Stimulated activated CD8-positive, alpha-beta memory T cell treated with anti-CD3 and anti-CD28 coated beads, Interleukin-4, amount 100 ng/mL, for 4 hours (primary cell): ENCODE results near the gene NLRP14.

Source experiments
- DNase-seq, 2 donors: peaks; one replicate each; pipeline ENCODE4 v3.0.0-alpha.2; 2020; ENCODE audit warnings: low read depth in 2 of 2, low spot score in 1 of 2

Gene NLRP14

DNA sequence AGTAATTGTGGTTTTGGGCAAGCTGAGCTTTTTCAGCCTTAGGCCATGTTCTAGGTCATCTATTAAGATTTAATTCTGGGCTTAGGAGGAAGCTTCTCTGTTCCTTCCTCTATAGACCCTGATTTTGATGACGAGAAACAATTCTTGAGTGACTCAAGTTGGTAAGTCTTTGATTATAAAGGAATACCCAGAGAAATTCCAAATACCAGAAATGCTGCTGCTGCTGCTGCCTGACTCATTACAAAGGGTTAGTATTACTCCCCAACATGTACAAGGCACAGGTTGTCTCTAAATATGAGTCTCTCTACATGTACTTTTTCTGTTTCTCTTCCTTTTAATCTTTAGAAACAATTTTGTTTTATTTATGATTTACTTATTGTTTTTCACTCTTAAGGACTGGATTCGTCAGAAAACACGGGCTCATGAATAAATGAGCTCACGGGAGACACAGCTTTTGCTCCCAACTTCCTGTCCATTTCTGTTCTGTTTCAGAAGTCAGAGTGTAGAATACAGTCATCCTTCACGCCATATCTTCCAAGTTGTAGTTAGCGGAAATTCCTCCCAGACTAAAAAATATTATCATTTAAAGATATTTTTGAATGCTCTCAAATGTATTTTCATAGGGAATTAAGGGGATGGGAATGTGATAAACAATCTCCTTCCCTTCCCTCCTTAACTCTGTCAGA, 36.7 kb downstream of the NLRP14 start:
- no peak for DNase-seq

DNA sequence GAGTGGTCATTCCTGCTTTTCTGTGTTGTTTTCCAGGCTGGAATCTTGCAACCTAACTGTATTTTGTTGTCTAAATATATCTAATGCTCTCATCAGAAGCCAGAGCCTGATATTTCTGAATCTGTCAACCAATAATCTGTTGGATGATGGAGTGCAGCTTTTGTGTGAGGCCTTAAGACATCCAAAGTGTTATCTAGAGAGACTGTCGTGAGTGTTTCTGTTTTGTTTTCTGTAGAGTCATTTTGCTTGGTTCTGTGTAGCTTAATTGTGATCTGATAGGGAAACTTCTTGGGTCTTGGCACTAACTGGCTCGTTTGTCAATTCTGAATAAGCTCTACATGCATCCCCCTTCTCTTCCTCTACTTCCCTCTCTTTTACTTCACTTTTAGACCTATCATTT, 37.4 kb downstream of the NLRP14 start:
- DNase-seq: no peak

DNA sequence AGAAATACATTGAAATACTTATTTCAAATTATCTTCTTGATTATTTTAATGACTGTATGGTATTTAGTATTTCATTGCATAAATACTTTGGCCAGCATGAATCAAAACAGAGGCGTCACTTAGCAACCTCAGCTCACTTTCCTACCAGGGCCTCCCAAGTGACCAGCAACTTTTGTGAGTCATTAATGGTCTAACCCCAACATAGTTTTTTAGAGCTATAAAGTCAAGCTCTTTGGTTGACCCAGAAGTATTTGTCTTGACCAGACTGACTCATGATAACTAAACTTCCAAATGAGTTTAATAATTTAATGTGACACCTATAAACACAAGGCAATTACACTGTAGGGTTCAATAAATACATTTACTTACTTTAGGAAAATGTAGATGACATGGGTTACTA, 40.6 kb downstream of the NLRP14 start:
- DNase-seq: no peak

DNA sequence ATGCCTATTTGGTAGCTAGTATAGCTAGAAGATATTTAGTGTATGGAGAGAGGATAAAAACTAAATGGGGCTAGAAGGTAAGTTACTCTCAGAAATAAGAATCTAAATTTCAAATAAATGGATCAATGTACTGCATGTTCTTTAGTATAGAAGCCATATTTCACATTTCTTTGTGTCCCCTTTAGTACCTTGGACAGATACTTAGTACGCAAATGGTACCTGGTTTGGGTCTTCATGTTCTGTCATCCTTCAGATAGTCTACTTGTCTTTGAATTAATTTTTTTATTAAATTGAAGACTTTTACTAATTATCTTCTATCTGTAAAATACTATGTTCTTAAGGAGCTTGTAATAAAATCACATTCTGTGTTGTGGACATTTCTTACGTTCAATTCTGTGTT, 42.3 kb downstream of the NLRP14 start:
- DNase-seq: no peak

DNA sequence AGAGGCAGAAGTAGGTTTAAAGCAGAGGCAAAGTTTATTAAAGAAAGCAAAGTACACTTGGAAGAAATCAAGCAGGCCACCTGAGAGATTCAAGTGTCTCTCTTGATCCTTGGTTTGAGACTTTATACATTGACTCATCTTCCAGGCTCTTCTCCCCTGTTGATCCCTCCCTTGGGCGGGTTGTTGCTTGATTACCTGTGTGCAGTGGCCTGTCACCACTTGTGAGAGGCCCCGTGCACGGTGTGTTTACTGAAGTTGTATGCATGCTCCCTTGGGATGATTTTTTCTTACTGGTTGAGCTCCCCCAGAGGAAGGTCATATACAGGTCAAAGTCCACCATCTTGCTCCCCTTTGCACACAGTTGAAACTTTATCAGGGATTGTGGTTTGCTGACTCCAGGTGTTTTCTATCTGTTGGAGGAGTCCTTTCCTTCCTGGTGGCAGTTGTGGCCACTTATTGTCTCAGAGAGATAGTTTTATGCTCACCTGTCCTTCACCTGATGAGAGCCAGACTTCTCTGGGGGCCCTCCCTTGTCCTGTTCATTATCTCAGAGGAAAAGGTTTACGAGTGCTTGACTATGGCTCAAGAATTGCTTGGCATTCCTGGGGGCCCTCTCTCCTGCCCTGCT, 52.2 kb downstream of the NLRP14 start:
- DNase-seq: no peak

DNA sequence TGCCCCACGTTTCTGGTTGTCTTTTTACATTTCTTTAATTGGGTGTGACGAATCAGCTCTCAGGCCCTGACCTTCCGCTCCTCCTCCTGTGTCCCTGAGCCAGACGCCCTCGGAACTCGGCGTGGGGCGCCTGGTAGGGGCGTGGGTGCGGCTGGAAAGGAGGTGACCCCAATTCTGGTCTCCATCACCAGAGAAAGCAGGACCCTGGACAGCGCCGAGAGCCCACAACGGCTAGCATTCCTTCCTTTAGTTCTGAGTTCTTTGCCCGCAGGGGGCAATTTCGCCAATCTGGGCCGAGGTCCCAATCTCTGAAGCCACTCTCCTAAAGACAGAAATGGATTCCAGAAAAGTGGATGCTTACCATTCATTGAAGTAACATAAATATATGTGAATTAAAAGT, 56.8 kb downstream of the NLRP14 start:
- DNase-seq: no peak

DNA sequence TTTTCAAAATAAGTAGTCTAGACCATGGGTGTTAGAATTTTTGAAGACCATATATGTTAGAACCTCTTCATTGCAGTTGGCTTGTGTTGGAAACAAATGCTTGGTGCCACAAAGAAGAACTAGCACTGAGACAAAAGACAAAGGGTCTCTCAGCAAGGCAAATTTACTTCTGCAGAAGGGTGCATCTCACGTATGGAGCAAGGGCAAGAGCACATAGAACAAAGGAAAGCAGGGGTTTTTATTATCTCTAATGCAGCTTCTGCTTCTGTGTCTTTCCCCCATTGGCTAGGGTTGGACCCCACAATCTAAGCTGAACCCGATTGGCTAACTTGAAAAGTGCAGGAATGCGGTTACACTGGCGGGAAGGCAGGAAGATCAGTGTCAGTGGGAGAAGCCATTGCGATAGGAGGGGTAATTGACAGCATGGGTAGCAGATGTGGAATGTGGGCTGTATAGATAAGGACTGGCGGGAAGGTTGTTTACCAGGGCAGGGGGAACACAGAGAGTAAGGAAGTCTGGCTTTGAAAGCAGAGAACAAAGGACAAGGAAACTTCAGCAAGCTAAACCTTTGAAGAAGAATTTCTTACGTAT, 59.4 kb downstream of the NLRP14 start:
- DNase-seq: no peak

DNA sequence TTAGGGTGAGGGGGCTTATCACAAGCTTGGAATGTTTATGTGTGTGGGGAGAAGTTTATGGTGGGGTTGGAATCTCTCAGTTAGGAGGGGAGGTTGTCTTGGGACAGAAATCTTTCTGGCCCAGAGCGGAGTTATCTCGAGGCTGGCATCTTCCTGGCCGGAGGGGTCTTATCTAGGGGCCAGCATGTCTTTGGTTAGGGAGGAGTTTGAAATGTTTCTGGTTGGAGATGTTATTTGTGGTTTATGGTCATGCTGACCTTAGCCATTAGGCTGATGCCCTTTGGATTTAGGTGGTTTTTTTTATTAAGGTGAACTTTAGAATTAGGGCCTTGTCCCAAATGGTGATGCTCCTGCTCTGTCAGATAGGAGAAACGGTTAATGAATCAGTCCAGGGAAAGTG, 60.6 kb downstream of the NLRP14 start:
- no peak for DNase-seq

DNA sequence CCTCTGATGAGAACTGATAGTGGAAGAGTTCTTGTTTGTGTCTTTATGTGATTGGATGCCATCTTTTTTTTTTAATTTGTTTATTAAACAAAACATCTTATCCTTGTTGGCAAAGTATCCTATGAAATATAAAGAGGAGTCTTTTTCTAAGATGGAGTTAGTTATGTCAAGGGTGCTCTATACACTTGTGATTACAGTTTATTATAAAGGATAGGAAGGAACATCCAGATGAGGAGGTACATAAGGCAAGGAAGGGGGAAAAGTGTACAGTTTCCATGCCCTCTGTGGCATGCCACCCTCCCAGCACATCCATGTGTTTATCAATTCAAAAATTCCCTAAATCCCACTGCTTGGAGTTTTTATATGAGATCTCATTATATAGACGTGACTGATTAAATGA, 61.2 kb downstream of the NLRP14 start:
- DNase-seq: no peak

DNA sequence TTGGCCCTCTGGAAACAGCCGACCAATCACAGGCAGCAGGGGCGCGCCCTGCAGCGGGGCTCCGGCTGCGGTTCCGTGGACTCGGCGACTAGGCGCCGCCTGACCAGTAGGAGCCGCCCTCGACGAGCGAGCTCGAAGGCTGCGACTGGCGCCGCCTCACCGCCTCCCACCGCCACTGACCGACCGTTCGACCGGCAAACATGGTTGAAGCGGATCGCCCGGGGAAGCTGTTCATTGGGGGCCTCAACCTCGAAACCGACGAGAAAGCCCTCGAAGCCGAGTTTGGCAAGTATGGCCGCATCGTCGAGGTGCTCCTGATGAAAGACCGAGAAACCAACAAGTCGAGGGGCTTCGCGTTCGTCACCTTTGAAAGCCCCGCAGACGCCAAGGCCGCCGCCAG, 68.6 kb downstream of the NLRP14 start, which contains the start of gene RBMXL2:
RBMXL2 (plus strand) TSS at position 78 of the 400 bp plus-strand sequence; CDS start at position 201, 123 bp downstream.
- no peak for DNase-seq

DNA sequence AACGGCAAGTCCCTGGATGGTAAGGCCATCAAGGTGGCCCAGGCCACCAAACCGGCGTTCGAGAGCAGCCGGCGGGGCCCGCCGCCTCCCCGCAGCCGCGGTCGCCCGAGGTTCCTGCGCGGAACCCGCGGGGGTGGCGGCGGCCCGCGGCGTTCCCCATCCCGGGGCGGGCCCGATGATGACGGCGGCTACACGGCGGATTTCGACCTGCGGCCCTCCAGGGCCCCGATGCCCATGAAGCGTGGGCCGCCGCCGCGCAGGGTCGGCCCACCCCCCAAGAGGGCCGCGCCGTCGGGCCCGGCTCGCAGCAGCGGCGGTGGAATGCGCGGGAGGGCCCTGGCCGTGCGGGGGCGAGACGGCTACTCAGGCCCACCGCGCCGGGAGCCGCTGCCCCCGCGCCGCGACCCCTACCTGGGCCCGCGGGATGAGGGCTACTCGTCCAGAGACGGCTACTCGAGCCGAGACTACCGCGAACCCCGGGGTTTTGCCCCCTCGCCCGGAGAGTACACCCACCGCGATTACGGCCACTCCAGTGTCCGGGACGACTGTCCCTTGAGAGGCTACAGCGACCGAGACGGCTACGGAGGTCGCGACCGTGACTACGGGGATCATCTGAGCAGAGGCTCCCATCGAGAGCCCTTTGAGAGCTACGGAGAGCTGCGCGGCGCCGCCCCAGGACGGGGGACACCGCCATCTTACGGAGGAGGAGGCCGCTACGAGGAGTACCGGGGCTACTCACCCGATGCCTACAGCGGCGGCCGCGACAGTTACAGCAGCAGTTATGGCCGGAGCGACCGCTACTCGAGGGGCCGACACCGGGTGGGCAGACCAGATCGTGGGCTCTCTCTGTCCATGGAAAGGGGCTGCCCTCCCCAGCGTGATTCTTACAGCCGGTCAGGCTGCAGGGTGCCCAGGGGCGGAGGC, 69.3 kb downstream of the NLRP14 start:
- no peak for DNase-seq

DNA sequence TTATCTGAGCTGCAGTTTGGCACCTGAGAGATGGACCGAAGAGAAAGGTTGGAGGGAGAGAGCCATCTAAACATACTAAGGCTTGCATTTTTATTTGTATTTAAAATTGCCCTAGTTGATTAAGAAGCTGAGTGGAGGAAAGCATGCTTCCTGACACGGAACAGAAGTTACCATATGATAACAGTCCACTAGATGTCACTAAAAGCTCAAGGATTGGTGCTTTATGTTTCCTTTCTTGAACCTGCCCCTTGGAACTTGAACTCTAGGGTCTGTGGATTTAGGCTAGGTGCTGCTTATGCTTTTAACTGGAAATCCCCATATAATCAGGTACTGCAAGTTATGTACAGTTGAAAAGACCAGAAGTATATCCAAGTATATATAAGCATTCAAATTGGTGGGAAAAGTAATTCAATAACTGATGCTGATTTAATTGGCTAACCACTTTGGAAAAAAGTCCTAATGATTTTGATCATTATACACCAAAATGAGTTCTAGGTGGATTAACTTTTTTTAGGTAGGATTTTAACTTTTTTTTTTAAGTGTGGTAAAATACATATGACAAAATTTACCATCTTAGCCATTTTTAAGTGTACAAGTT, 78.1 kb downstream of the NLRP14 start:
- DNase-seq: no peak

DNA sequence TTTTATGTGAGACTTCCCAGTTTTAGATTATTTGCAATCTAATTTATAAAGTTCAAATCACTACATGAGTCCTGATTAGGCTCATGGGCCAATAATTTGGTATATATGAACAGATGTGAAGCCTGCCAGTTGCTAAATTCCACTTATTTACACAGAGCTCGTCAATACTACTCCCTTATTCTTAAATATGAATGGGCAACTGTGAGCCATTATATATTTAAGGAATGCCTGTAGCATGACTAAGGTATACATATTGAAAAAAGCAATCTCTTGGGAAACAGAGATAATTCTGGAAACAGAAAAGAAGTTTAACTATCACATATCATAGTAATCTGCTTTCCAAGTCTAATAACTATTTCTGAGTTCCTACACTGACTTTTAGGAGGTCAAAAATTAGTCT, 95.5 kb downstream of the NLRP14 start:
- no peak for DNase-seq

DNA sequence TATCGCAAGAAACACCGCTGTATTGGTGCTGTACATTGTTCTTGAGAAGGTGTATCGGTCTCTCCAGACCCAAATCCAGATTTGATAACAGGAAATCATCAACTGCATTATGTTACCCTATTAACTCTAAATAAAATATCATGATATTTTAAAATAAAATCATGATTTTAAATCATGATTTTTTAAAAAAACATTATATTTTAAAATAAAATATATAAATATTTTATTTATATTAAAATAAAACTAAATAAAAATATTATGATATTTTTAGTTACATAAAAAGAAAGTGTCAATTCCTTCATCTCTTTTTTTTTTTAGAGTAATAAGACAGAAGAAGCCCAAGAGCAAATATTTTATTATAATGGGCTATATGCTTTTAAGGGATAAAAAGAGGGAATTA, 96.1 kb downstream of the NLRP14 start:
- no peak for DNase-seq
